HL-60/S4 treated with retinoic acid at 250 ng/mL for 4 days and 3 days (cell line): ENCODE data around the gene HCFC1.

Experiments
- in situ Hi-C: fragments of 300-500 bp; cut with MboI; formaldehyde crosslinking; loops from 2 replicates; pipeline ENCODE4 v1.7.0; 2022; ENCODE audit warnings: low sequenced_read_pairs

Gene HCFC1

DNA sequence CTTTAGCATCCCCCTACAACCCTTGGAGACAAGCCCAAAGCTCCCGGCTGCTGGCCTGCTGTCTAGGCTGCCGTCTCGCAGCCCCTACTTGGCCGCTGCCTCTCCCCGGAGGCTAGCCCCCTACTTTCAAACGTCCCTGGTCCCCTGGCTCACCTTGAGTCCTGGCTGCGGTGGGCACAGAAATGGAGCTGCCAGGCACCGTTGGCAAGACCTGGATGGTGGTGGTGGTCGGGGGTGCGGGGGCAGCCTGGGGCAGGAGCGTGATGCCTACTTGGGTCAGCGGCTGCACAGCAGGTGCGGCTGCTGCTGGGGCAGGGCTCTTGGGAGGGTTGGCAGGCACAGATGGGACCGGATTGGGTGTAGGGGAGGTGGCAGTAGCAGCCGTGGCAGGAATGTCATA is 12.0 kb downstream of the HCFC1 start:
- in situ Hi-C loops, result no loop called here

DNA sequence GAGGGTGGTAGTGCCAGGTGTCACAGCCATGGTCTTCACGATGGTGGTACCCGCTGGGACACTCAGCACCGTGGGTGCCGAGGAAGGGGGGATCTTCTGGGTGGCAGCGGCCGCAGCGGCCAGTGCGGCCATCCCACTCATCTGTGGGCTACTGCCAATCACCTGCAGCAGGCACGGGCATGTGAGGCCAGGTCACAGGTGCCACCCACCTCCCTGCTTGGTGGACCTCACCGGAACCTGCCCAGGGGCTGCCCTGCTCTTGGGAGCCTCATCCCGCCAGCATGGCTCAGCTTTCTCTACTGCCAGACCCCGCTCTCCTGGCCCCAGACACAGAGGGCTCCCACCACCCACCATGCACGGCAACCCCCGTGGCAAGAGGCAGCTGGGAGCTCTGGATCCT is 13.0 kb downstream of the HCFC1 start:
- in situ Hi-C loops, result no loop called here

DNA sequence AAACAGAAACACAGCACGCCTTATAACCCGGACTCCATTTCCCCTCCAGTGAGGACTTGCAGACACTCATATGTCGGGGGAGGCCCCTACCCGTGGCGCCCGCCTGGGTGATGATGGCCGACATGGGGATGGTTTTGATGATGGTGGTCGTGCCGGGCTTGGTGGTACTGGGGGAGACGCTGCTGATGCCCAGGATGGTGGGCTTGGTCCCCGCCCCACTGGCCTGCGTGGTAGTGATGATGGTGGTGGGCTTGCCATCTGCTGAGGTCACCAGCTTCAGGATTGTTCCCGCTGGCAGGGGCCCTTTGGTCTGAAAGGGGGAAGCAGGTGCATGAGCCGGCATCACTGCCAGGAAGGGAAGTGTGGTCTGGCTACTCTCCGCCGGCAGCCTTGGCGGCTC is 14.4 kb downstream of the HCFC1 start:
- in situ Hi-C loops, result no loop called here

GRCh38 chrX:153956044-153956907 is 15.3 kb downstream of the HCFC1 start:
- in situ Hi-C loops, result no loop called here

- in situ Hi-C loops, result no loop called here
These were observed 16.3 kb downstream of the HCFC1 start for GRCh38 chrX:153955228-153955732.

GRCh38 chrX:153954558-153955227 is 16.9 kb downstream of the HCFC1 start:
- in situ Hi-C loops, result no loop called here

- in situ Hi-C loops, result no loop called here
These were observed 17.6 kb downstream of the HCFC1 start for GRCh38 chrX:153953892-153954557.

- in situ Hi-C loops, result no loop called here
These were observed 18.2 kb downstream of the HCFC1 start for GRCh38 chrX:153953342-153953830.

GRCh38 chrX:153952373-153953026 is 19.1 kb downstream of the HCFC1 start:
- in situ Hi-C loops, result no loop called here

GRCh38 chrX:153951683-153952372 is 19.8 kb downstream of the HCFC1 start:
- in situ Hi-C loops, result no loop called here

DNA sequence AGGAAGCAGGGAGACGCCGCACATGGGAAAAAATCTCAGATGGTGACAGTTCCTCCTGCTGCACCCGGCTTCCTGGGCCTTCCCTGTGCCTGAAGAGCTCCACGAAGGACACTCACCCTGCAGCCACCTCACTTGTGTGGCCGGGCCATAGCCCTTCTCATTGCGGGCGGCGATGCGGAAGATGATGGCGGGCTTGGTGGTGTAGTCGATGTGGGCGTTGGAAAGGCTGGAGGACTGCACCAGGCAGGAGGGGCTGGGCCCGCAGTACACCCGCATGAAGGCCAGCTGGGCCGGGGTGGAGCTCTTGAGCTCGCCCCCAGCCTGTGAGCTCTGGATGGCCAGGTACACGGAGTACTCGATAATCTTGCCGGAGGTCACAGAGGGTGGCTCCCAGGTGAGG is 21.5 kb downstream of the HCFC1 start:
- in situ Hi-C loops, result no loop called here

- in situ Hi-C loops, result no loop called here
These were observed 22.5 kb downstream of the HCFC1 start for GRCh38 chrX:153948847-153949805.

- in situ Hi-C loops, result no loop called here
These were observed 23.6 kb downstream of the HCFC1 start for GRCh38 chrX:153948002-153948466.

GRCh38 chrX:153947009-153947769 is 24.4 kb downstream of the HCFC1 start:
- in situ Hi-C loops, result no loop called here

DNA sequence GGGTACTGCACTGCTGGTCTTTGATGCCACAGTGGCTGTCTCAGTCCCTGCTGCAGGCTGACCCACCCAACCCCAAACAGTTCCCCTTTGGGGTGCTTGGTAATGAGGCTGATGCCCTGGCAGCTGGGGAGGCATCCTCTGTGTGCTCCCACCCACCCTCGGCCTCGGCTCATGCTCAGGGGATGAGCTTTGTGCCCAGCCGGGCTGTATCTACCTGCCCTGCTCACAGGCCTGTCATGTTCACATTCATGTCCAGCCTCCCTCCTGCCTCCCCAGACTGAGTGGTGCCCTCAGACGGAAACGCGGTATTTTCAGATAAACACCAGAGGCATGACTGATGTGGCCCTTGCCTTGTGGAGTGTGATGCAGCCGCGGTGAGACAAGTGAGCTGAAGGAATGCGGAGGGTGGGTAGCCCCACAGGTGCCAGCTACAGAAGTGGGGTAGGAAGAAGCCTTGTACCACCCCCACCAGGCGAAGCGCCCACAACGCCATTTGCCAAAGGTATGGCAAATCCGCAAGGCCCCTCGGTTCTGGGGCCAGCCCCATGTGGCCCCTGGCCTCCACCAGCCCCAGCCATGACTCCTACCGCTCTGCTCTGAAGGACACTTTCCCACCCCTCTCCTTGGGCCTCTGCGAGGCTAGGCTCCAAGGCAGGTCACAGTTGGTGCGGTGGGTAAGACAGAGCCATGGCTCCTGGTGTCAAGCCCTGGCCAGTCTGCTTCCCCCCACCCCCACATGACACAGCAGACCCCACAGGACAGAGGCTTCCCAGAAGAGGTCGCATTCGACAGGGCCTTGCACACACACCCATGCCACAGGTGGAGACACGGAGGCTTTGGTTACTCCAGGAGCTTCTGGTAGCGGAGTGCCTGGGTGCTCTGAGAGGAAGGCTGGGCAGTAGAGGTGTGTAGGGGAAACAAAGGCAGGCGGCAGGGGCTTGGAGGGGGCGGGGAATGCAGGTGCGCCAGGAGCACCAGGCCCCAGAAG is 25.4 kb downstream of the HCFC1 start:
- in situ Hi-C loops, result no loop called here

DNA sequence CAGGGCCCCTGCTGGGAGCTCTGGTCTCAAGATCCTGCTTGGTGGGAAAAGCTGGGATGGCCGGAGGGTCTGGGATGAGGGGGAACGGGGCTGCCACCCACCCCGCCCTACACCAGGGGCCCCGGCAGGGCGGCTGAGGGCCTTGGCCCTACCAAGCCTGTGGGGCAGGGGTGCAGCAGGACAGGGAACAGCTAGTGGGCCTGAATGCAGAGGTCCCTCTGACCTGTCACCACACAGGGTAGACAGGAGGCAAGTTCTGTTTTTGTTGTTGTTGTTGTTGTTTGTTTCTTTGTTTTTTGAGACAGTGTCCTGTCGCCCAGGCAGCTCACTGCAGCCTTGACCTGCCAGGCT is 26.8 kb downstream of the HCFC1 start:
- in situ Hi-C loops, result no loop called here

- in situ Hi-C loops, result no loop called here
These were observed 27.3 kb downstream of the HCFC1 start, which contains the start of gene RENBP for GRCh38 chrX:153944140-153944799. TSS of gene RENBP (minus strand) at chrX:153944643. CDS start at chrX:153944610, 33 bp downstream.
